ENCODE data around the gene FCHSD1. TPM values are rescaled to one million over a fixed set of nuclear protein-coding genes. Genes with fewer than 3 reads are reported as not detected.

Gene FCHSD1
- total and polyA plus RNA-seq, 2 of the 4 experiments (the other 2 are of a cell fraction), result 33.2 to 62.1 TPM

- TF ChIP-seq RFX5 (IDR thresholded peaks at IDR 0.05; ENCODE audit: low read depth, low read length), result no peak
These were observed 35.1 kb downstream of the FCHSD1 start (continued) for GRCh38 chr5:141615991-141616720.

- Histone ChIP-seq H3K36me3 (ENCODE audit: control insufficient read depth, insufficient read depth, low read length) (no peaks in the 10 kb centered on the region), H3K4me1 (ENCODE audit: control insufficient read depth, insufficient read depth, low read length) (no peaks in the 10 kb centered on the region), H4K91ac (ENCODE audit: insufficient read depth, low read depth, low read length) (no peak overlapping the region), H3K79me1 (ENCODE audit: low read depth in 1 of 2, low read length in 2 of 2) (peaks cover 17 to 50% of the 10 kb centered on the region in 2 experiments), H2BK15ac (ENCODE audit: low read depth, low read length) (no peak overlapping the region), H3K9me3 (ENCODE audit: control insufficient read depth, insufficient read depth, low read length) (no peaks in the 10 kb centered on the region), H2BK20ac (ENCODE audit: low read depth, low read length) (no peak overlapping the region), H2BK5ac (ENCODE audit: low read depth, low read length, poor library complexity, severe bottlenecking) (no peak overlapping the region), H3K14ac (replicated peaks; ENCODE audit: low read depth, low read length) (0 out of 2 replicates have a peak overlapping the region, but pooled peaks have one; percentile 24), H2AFZ (replicated peaks; ENCODE audit: low read length, poor library complexity) (no peak overlapping the region), H3K4me2 (ENCODE audit: low read depth, low read length) (no peak overlapping the region), H3K9me1 (ENCODE audit: insufficient read depth, low read length) (no peaks in the 10 kb centered on the region; the same call in 1 of the 2 replicates), H2AK9ac (replicated peaks; ENCODE audit: low read depth, low read length, poor library complexity) (no peak overlapping the region), H3K18ac (ENCODE audit: low read depth, low read length) (no peak overlapping the region), H2BK120ac (ENCODE audit: low read depth, low read length) (no peak overlapping the region), H3K9ac (ENCODE audit: low read depth, low read length) (no peak overlapping the region), H3K4me3 (ENCODE audit: insufficient read depth, low read depth, low read length) (no peak overlapping the region), H3K4ac (ENCODE audit: low read depth, low read length) (no peak overlapping the region), H3K56ac (ENCODE audit: extremely low read depth, insufficient read depth, low read length) (no peak overlapping the region), H4K20me1 (ENCODE audit: insufficient read depth, low read length) (0 out of 2 replicates have a peak, but pooled peaks cover 3% of the 10 kb centered on the region), H3K27ac (ENCODE audit: insufficient read depth, low read length) (no peak overlapping the region), H2AK5ac (ENCODE audit: low read depth, low read length) (no peak overlapping the region), H4K5ac (ENCODE audit: low read depth, low read length) (no peak overlapping the region), H4K8ac (ENCODE audit: low read depth in 2 of 2, low read length in 2 of 2) (no peak overlapping the region), H3K23ac (ENCODE audit: low read depth, low read length) (no peak overlapping the region), H3K27me3 (ENCODE audit: control insufficient read depth, insufficient read depth, low read length) (no peaks in the 10 kb centered on the region)
- BruUV-seq (replicated peaks), result no TSS peak
- POLR2A ChIA-PET (ENCODE audit: unreplicated experiment), result no interaction called here
- in situ Hi-C loops (cut with MboI; ENCODE audit: low sequenced_read_pairs) (no loop called here), intact Hi-C loops (cut with micrococcal nuclease) (no loop called here), dilution Hi-C loops (cut with HindIII; ENCODE audit: low sequenced_read_pairs, unreplicated experiment) (no loop called here)
- DNase-seq, result no peak
- no peak for ATAC-seq (ENCODE audit: low read depth)
- TF ChIP-seq MXI1 (IDR thresholded peaks at IDR 0.05; ENCODE audit: borderline replicate concordance, low read depth, low read length) (no peak), POLR2A (IDR thresholded peaks at IDR 0.05; ENCODE audit: low read depth, low read length) (no peak), ELK1 (IDR thresholded peaks at IDR 0.05; ENCODE audit: borderline replicate concordance, low read depth, low read length) (no peak), MAZ (IDR thresholded peaks at IDR 0.05; ENCODE audit: borderline replicate concordance, low read depth, low read length) (no peak), RCOR1 (IDR thresholded peaks at IDR 0.05; ENCODE audit: insufficient replicate concordance, low read length) (no peak), NFE2L2 (IDR thresholded peaks at IDR 0.05; ENCODE audit: low read depth, low read length) (no peak), CHD1 (IDR thresholded peaks at IDR 0.05; ENCODE audit: low read depth, low read length) (no peak), CEBPB (IDR thresholded peaks at IDR 0.05; ENCODE audit: low read depth, low read length) (no peak), MAFK (IDR thresholded peaks at IDR 0.05; ENCODE audit: low read depth, low read length) (no peak), RFX5 (IDR thresholded peaks at IDR 0.05; ENCODE audit: low read depth, low read length) (no peak)
- TF ChIP-seq, protein P1, sequence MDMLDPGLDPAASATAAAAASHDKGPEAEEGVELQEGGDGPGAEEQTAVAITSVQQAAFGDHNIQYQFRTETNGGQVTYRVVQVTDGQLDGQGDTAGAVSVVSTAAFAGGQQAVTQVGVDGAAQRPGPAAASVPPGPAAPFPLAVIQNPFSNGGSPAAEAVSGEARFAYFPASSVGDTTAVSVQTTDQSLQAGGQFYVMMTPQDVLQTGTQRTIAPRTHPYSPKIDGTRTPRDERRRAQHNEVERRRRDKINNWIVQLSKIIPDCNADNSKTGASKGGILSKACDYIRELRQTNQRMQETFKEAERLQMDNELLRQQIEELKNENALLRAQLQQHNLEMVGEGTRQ (IDR thresholded peaks at IDR 0.05; ENCODE audit: low read depth, low read length), result no peak
- CTCF ChIA-PET, result interaction anchor here (1.2 kb wide), 1 partner anchor 22 kb away, joined by 6 read pairs; no protein-coding TSS in a partner anchor
These were observed 37.9 kb downstream of the FCHSD1 start for GRCh38 chr5:141613344-141613743.

All from IMR-90 (cell line).